Vagina (tissue), 2 donors: ENCODE results near the gene LCK. TPM values are rescaled to one million over a fixed set of nuclear protein-coding genes. Genes with fewer than 3 reads are reported as not detected.

Experiments
- DNase-seq, 2 donors: peaks; one replicate each; pipeline ENCODE4 v3.0.0-alpha.2; 2017; ENCODE audit errors: extremely low spot score in 2 of 2
- H3K27ac ChIP-seq: fragments of 200-600 bp; sonication (generic); one replicate; pipeline ENCODE4 v1.5.1; 2019
- H3K27me3 ChIP-seq: fragments of 200-600 bp; sonication (generic); one replicate; pipeline ENCODE4 v1.5.1; 2019
- H3K36me3 ChIP-seq, 2 donors: fragments of 200-600 bp; sonication (generic); one replicate each; pipeline ENCODE4 v1.5.1; 2017 to 2019
- H3K4me1 ChIP-seq: fragments of 200-600 bp; sonication (generic); one replicate; pipeline ENCODE4 v1.5.1; 2019
- H3K4me3 ChIP-seq, 2 donors: fragments of 200-600 bp; sonication (generic); 1 replicate in 1 of 2; 2 replicates in 1 of 2; pipeline ENCODE4 v1.5.1; 2016 to 2019
- H3K9me3 ChIP-seq: fragments of 200-600 bp; sonication (generic); one replicate; pipeline ENCODE4 v1.5.1; 2019
- POLR2A ChIP-seq, 2 donors: fragments of 450-650 bp; IDR thresholded peaks; one replicate each; pipeline ENCODE4 v1.6.1; 2017; ENCODE audit warnings: antibody characterized with exemption in 2 of 2, mild to moderate bottlenecking in 2 of 2, moderate library complexity in 2 of 2
- POLR2AphosphoS5 ChIP-seq, 2 donors: sonication (generic); formaldehyde crosslinking; IDR thresholded peaks; one replicate each; pipeline ENCODE4 v1.9.0; 2017; ENCODE audit warnings: antibody characterized with exemption in 2 of 2, mild to moderate bottlenecking in 2 of 2, low read depth in 1 of 2; ENCODE audit not compliant: insufficient read depth in 1 of 2
- intact Hi-C: fragments of 100-400 bp; cut with DNase I; formaldehyde crosslinking; loops from one replicate; pipeline ENCODE4 v1.15.1; 2023
- total RNA-seq: library from RNA; depleted of rRNA; stranded (reverse); fragments of >200 nt; gene quantifications from one replicate; pipeline ENCODE4 v1.2.3, GENCODE V29; 2016
- TF ChIP-seq, protein P1 (sequence below), 3 experiments: fragments of 450-650 bp in 2 of 3; fragments of 200-600 bp in 1 of 3; sonication (generic) in 1 of 3; IDR thresholded peaks; one replicate each; pipeline ENCODE4 v1.5.1; 2017 to 2019; ENCODE audit warnings: antibody characterized with exemption in 3 of 3, mild to moderate bottlenecking in 2 of 3, moderate library complexity in 2 of 3

LCK gene
- total RNA-seq, 1 donor from 2014 or later, result 6.4 TPM

DNA sequence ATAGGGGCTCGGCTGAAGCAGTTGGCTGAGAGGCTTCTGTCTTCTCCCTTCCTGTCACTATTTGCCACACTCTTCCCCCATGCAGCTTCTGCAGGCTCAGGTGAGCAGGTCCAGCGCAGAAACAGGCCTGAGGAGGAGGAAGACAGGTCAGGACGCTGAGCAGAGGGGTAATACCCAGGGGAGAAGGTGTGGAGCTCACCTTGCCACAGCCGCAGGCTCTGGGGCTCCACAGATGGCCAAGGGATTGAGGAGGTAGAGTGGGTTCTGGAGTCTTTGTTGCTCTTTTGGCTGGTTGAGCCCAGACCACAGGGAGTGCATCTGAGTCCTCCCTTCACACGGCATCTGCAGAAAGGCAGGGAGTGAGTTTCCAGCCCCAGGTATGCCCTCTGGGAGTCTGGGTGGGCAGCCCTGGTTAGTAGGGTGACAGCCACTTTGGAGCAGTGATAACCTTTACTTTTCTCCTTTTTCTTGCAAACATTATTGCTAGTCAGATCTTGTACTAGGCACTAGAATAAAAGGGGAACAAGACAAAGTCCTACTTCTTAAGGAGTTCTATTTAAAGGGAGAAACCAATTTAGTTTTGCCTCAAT lies 19.1 kb upstream of the LCK start:
- no peak for TF ChIP-seq POLR2A (IDR thresholded peaks at IDR 0.05)
- TF ChIP-seq POLR2AphosphoS5 (IDR thresholded peaks at IDR 0.05; ENCODE audit: insufficient read depth in 1 of 2, low read depth in 1 of 2), result no peak
- TF ChIP-seq, protein P1, sequence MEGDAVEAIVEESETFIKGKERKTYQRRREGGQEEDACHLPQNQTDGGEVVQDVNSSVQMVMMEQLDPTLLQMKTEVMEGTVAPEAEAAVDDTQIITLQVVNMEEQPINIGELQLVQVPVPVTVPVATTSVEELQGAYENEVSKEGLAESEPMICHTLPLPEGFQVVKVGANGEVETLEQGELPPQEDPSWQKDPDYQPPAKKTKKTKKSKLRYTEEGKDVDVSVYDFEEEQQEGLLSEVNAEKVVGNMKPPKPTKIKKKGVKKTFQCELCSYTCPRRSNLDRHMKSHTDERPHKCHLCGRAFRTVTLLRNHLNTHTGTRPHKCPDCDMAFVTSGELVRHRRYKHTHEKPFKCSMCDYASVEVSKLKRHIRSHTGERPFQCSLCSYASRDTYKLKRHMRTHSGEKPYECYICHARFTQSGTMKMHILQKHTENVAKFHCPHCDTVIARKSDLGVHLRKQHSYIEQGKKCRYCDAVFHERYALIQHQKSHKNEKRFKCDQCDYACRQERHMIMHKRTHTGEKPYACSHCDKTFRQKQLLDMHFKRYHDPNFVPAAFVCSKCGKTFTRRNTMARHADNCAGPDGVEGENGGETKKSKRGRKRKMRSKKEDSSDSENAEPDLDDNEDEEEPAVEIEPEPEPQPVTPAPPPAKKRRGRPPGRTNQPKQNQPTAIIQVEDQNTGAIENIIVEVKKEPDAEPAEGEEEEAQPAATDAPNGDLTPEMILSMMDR (IDR thresholded peaks at IDR 0.05), result no peak
- no peaks in the 10 kb centered on the region for H3K4me1 ChIP-seq
- intact Hi-C loops, result no loop called here

DNA sequence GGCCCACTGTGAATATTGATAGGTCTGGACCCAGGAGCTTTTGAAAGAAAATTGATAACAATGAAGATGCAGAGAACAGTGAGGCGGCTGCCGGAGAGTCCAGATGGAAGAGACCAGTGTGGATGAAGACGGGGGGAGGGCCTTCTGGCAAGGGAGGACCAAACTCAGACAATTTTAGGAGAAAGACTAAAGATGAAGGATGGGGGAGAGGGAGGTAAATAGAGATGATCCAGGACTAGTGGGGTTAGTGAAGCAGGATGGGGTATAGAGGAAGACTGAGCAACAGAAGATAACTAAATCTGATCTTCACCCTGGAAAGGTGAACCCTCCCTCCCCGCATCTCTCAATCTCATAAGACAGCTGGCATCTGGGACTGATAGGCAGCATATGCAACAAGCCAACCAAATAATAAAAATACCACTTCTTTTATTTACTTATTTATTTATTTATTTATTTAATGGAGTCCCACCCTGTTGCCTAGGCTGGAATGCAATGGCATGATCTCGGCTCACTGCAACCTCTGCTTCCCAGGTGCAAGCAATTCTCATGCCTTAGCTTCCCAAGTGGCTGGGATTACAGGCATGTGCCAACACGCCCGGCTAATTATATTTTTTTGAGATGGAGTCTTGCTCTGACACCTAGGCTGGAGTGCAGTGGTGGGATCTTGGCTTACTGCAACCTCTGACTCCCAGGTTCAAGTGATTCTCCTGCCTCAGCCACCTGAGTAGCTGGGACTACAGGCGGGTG lies 18.3 kb upstream of the LCK start:
- no peak overlapping the region for H3K4me3 ChIP-seq
- intact Hi-C loops, result no loop called here
- H3K27ac ChIP-seq, result no peak overlapping the region
- H3K36me3 ChIP-seq, result peaks cover 0 to 46% of the 10 kb centered on the region in 2 donors
- no peak for DNase-seq
- no peaks in the 10 kb centered on the region for H3K27me3 ChIP-seq
- no peak for TF ChIP-seq POLR2A (IDR thresholded peaks at IDR 0.05)
- TF ChIP-seq, protein P1 (IDR thresholded peaks at IDR 0.05), result no peak
- no peak for TF ChIP-seq POLR2AphosphoS5 (IDR thresholded peaks at IDR 0.05; ENCODE audit: insufficient read depth in 1 of 2, low read depth in 1 of 2)
- no peaks in the 10 kb centered on the region for H3K9me3 ChIP-seq
- H3K4me1 ChIP-seq, result no peaks in the 10 kb centered on the region

More for the DNA sequence above, 19.1 kb upstream of the LCK start:
- H3K9me3 ChIP-seq, result no peaks in the 10 kb centered on the region
- no peak overlapping the region for H3K4me3 ChIP-seq
- DNase-seq, result no peak
- H3K36me3 ChIP-seq, result peaks cover 0 to 54% of the 10 kb centered on the region in 2 donors
- H3K27ac ChIP-seq, result no peak overlapping the region
- no peaks in the 10 kb centered on the region for H3K27me3 ChIP-seq

GRCh38 chr1:32234792-32235191 lies 16.3 kb upstream of the LCK start:
- Histone ChIP-seq H3K9me3 (no peaks in the 10 kb centered on the region), H3K36me3 (peaks cover 0 to 26% of the 10 kb centered on the region in 2 donors), H3K27me3 (no peaks in the 10 kb centered on the region), H3K27ac (no peak overlapping the region), H3K4me1 (peaks cover 4% of the 10 kb centered on the region), H3K4me3 (no peak overlapping the region)
- DNase-seq, result no peak
- intact Hi-C loops, result no loop called here
- TF ChIP-seq POLR2AphosphoS5 (IDR thresholded peaks at IDR 0.05; ENCODE audit: insufficient read depth in 1 of 2, low read depth in 1 of 2) (no peak), POLR2A (IDR thresholded peaks at IDR 0.05) (no peak)
- TF ChIP-seq, protein P1 (IDR thresholded peaks at IDR 0.05), result no peak

DNA sequence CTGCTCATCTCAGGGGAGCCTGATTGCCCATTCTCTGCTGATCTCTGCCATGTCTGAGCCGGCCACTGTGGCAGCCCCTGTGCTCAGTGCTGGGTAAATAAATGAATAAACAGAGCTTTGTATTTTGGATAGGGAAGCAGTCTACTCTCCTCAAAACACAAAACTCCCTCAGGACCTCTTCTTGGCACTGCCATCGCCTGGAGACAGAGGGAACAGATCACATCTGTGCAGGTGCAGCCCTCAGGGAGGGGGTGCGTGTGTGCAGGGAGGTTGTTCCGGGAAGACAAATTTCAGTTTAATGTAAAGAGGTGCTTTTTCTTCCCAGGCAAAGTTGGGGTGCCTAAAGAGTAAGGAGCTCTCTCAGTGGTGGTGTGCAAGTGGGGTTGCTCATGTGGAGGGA lies 11.7 kb upstream of the LCK start:
- peak overlapping the region; percentile 77 to 80 for H3K4me3 ChIP-seq
- peak overlapping the region; percentile 89 for H3K27ac ChIP-seq
- DNase-seq, result no peak
- no peaks in the 10 kb centered on the region for H3K9me3 ChIP-seq
- H3K36me3 ChIP-seq, result no peaks in the 10 kb centered on the region
- peaks cover 39% of the 10 kb centered on the region for H3K4me1 ChIP-seq
- H3K27me3 ChIP-seq, result no peaks in the 10 kb centered on the region
- TF ChIP-seq, protein P1 (IDR thresholded peaks at IDR 0.05), result no peak
- intact Hi-C loops, result no loop called here

DNA sequence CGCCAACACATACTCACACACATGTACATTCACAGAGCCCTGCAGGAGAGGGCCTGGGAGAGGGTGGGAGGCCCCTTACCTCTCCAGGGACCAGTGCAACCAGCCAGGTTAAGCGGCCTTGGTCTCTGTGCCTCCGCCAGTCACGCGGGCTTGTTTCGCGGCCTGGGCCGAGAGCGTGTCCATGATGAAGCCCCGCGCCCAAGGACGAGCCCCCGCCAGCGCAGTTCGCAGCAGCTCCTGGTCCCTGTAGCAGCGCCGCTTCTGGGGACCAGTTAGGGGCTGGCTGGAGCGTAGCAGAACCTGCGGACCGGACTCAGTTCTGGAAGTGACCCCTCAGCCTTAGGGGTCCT lies 11.3 kb upstream of the LCK start:
- DNase-seq, result no peak
- Histone ChIP-seq H3K27ac (peak overlapping the region; percentile 89), H3K4me3 (peak overlapping the region; percentile 77 to 80)

More for the DNA sequence above, 11.3 kb upstream of the LCK start:
- Histone ChIP-seq H3K4me1 (peaks cover 39% of the 10 kb centered on the region), H3K27me3 (no peaks in the 10 kb centered on the region), H3K36me3 (no peaks in the 10 kb centered on the region), H3K9me3 (no peaks in the 10 kb centered on the region)
- TF ChIP-seq POLR2AphosphoS5 (IDR thresholded peaks at IDR 0.05; ENCODE audit: insufficient read depth in 1 of 2, low read depth in 1 of 2) (no peak), POLR2A (IDR thresholded peaks at IDR 0.05) (no peak)
- TF ChIP-seq, protein P1 (IDR thresholded peaks at IDR 0.05), result no peak
- intact Hi-C loops, result loop anchor here (2.0 kb wide), 1 partner anchor 39 kb away; the partner anchor contains the start of gene CCDC28B
